Coronary artery (tissue), 2 donors: ENCODE data around the gene CEACAM8.

Source experiments
- DNase-seq: peaks from one replicate; pipeline ENCODE4 v3.0.0-alpha.2; 2017; ENCODE audit warnings: low spot score
- H3K27ac ChIP-seq, 2 donors: fragments of 200-600 bp; sonication (generic); one replicate each; pipeline ENCODE4 v1.5.1; 2016 to 2019
- H3K4me3 ChIP-seq: fragments of 200-600 bp; sonication (generic); 2 replicates; pipeline ENCODE4 v1.5.1; 2016; ENCODE audit warnings: mild to moderate bottlenecking, moderate library complexity
- CTCF ChIP-seq: fragments of 200-600 bp; sonication (generic); IDR thresholded peaks from one replicate; pipeline ENCODE4 v1.5.1; 2019; ENCODE audit warnings: antibody characterized with exemption

The CEACAM8 gene

GRCh38 chr19:42571116-42571515, 23.6 kb downstream of the CEACAM8 start:
- no peak for TF ChIP-seq CTCF
- no peak for DNase-seq

GRCh38 chr19:42569193-42569592, 25.5 kb downstream of the CEACAM8 start:
- Histone ChIP-seq H3K27ac (no peak overlapping the region), H3K4me3 (no peak overlapping the region)
- no peak for DNase-seq
- TF ChIP-seq CTCF: no peak

More at GRCh38 chr19:42571116-42571515, 23.6 kb downstream of the CEACAM8 start:
- H3K27ac ChIP-seq: no peak overlapping the region
- no peak overlapping the region for H3K4me3 ChIP-seq

- Histone ChIP-seq H3K4me3 (no peak overlapping the region), H3K27ac (no peak overlapping the region)
- no peak for DNase-seq
- no peak for TF ChIP-seq CTCF
Measured at GRCh38 chr19:42568006-42568405, 26.7 kb downstream of the CEACAM8 start.

GRCh38 chr19:42567567-42567966, 27.2 kb downstream of the CEACAM8 start:
- Histone ChIP-seq H3K27ac (peak overlapping the region; percentile 39 to 92), H3K4me3 (no peak overlapping the region)
- DNase-seq: no peak
- TF ChIP-seq CTCF: no peak

- peak; percentile 52 for TF ChIP-seq CTCF
- Histone ChIP-seq H3K4me3 (no peak overlapping the region), H3K27ac (peak overlapping the region; percentile 13 to 92)
- no peak for DNase-seq
Measured at GRCh38 chr19:42563352-42564210, 31.1 kb downstream of the CEACAM8 start.

- Histone ChIP-seq H3K4me3 (no peak overlapping the region), H3K27ac (no peak overlapping the region)
- DNase-seq: no peak
- TF ChIP-seq CTCF: no peak
Measured at GRCh38 chr19:42561512-42561911, 33.2 kb downstream of the CEACAM8 start.

- Histone ChIP-seq H3K4me3 (no peak overlapping the region), H3K27ac (no peak overlapping the region)
- TF ChIP-seq CTCF: no peak
- DNase-seq: no peak
Measured at GRCh38 chr19:42560731-42561130, 34.0 kb downstream of the CEACAM8 start.
